Duodenal mucosa (tissue), 2 donors: ENCODE data around the gene TMEM204.

ENCODE experiments used
- H3K27ac ChIP-seq: one replicate; pipeline ENCODE4 v1.7.0; 2013; ENCODE audit warnings: low read depth, low read length
- H3K27me3 ChIP-seq, 2 donors: one replicate each; pipeline ENCODE4 v1.7.0; 2013; ENCODE audit warnings: low read length in 2 of 2, control low read depth in 1 of 2; ENCODE audit not compliant: insufficient read depth in 2 of 2, control insufficient read depth in 1 of 2
- H3K36me3 ChIP-seq, 2 donors: one replicate each; pipeline ENCODE4 v1.7.0; 2013; ENCODE audit warnings: low read length in 2 of 2, control low read depth in 1 of 2; ENCODE audit not compliant: insufficient read depth in 2 of 2, control insufficient read depth in 1 of 2
- H3K4me1 ChIP-seq, 2 donors: one replicate each; pipeline ENCODE4 v1.7.0; 2013; ENCODE audit warnings: low read length in 2 of 2, control low read depth in 1 of 2; ENCODE audit not compliant: insufficient read depth in 2 of 2, control insufficient read depth in 1 of 2
- H3K4me3 ChIP-seq, 2 donors: one replicate each; pipeline ENCODE4 v1.7.0; 2013; ENCODE audit warnings: low read length in 2 of 2, low read depth in 1 of 2
- H3K9ac ChIP-seq, 2 donors: one replicate each; pipeline ENCODE4 v1.7.0; 2013; ENCODE audit warnings: low read length in 2 of 2, low read depth in 1 of 2
- H3K9me3 ChIP-seq, 2 donors: one replicate each; pipeline ENCODE4 v1.7.0; 2013; ENCODE audit warnings: low read length in 2 of 2, control low read depth in 1 of 2; ENCODE audit not compliant: control insufficient read depth in 1 of 2

Gene TMEM204

DNA sequence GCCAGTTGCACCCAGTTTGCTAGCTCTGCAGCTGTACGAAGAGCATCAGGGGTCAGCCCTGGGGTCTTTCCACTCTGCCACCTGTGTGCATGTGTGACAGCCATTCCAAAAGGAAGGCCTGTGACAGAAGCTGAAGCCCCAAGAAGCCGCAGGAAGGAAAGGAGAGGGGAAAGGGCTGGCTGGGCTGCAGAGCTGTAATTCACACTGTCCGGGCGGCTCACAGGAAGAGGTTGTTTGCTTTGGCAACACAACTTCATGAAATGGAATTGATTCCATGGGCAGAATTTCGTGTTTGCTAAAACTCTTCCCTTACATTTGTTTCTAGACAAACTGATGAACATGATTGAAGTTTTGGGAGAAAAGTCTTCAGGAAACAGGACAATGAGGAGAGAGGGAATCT lies 14.8 kb downstream of the TMEM204 start:
- H3K9me3 ChIP-seq, result no peaks in the 10 kb centered on the region
- no peak overlapping the region for H3K9ac ChIP-seq
- H3K4me1 ChIP-seq, result peaks cover 13 to 36% of the 10 kb centered on the region in 2 donors
- H3K36me3 ChIP-seq, result peaks cover 0 to 5% of the 10 kb centered on the region in 2 donors
- no peak overlapping the region for H3K4me3 ChIP-seq
- H3K27me3 ChIP-seq, result no peaks in the 10 kb centered on the region
- peak overlapping the region; percentile 1 for H3K27ac ChIP-seq

DNA sequence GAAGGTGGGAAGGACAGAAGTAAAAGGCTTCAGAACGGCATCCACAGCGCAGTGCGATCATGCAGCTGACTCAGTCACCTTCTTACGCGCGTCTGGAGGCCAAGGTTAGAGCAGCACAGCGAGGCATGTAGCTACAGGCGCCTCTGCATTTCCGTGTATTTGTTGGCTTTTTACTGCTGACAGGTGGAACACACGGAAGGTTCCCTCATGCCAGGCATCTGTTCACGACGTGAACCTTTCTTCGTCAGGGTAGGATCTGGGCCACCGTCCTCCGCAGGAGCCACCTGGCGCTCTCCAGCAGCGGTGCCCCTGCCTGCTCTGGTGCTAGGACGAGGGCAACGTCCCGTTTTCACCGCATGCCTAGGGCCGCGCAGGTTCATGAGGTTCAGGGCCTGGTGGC lies 15.3 kb downstream of the TMEM204 start:
- Histone ChIP-seq H3K27ac (no peak overlapping the region), H3K36me3 (peaks cover 0 to 5% of the 10 kb centered on the region in 2 donors), H3K4me3 (no peak overlapping the region), H3K9me3 (no peaks in the 10 kb centered on the region), H3K4me1 (peaks cover 12 to 32% of the 10 kb centered on the region in 2 donors), H3K9ac (no peak overlapping the region), H3K27me3 (no peaks in the 10 kb centered on the region)

DNA sequence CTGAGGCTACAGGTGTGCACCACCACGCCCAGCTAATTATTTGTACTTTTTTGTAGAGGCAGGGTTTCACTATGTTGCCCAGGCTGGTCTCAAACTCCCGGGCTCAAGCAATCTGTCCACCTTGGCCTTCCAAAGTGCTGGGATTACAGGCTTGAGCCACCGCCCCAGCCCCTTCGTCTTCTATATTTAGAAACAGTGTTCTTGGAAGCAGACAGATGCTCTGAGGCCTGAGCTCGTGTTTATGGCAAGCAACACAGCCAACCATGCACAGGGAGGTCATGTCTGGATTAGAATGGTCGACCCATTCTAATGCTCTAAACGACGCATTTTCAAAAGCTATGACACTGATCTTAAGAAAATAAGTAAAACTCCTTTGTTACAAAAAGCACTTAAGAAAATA lies 16.6 kb downstream of the TMEM204 start:
- no peak overlapping the region for H3K9ac ChIP-seq
- no peaks in the 10 kb centered on the region for H3K27me3 ChIP-seq
- H3K4me3 ChIP-seq, result no peak overlapping the region
- peaks cover 0 to 11% of the 10 kb centered on the region in 2 donors for H3K36me3 ChIP-seq
- no peak overlapping the region for H3K27ac ChIP-seq
- peaks cover 10 to 30% of the 10 kb centered on the region in 2 donors for H3K4me1 ChIP-seq
- no peaks in the 10 kb centered on the region for H3K9me3 ChIP-seq

DNA sequence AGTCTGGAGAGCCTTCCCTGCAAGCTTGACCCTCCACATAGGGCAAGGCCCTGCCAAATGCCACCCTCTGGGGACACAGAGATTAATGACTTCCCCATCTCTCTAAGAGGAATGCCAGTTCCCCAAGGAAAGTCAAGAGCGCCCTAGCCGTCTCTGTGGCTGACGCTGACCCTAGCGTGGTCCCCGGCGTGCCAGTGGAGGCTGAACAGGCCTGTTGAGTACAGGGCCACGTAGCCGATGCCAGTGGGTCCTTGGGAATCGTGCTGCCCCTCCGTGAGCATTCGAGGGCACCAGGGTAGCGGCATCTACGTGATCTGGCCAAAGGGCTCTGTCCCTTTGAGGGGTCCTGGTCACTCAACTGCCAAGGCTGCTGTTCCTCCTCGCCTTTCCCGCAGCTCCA lies 17.2 kb downstream of the TMEM204 start:
- peaks cover 0 to 12% of the 10 kb centered on the region in 2 donors for H3K36me3 ChIP-seq
- H3K9me3 ChIP-seq, result no peaks in the 10 kb centered on the region
- H3K27me3 ChIP-seq, result no peaks in the 10 kb centered on the region
- H3K9ac ChIP-seq, result no peak overlapping the region
- H3K4me1 ChIP-seq, result peaks cover 6 to 23% of the 10 kb centered on the region in 2 donors
- no peak overlapping the region for H3K27ac ChIP-seq
- H3K4me3 ChIP-seq, result no peak overlapping the region

DNA sequence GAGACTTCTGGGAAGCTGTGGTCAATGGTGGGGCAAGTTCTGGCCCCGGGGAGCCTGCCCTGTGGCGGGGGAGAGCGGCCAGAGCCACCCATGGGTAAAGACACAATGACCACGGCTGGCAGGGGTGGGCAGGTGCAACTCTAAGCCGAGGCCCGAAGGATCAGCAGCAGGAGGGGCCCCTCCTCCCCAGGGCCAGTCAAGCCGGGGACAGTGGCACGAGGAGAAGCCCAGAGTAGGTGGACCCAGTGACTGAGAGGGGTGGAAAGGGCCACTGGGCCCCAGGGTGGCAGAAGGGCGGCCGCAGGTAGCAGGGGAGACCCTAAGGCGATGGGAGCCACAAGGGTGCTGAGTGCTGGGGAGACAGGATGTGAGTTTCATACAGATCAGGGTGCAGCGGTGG lies 17.7 kb downstream of the TMEM204 start:
- H3K4me1 ChIP-seq, result peaks cover under 1 to 19% of the 10 kb centered on the region in 2 donors
- no peak overlapping the region for H3K4me3 ChIP-seq
- no peaks in the 10 kb centered on the region for H3K9me3 ChIP-seq
- no peak overlapping the region for H3K27ac ChIP-seq
- peaks cover 0 to 12% of the 10 kb centered on the region in 2 donors for H3K36me3 ChIP-seq
- H3K9ac ChIP-seq, result no peak overlapping the region
- no peaks in the 10 kb centered on the region for H3K27me3 ChIP-seq

DNA sequence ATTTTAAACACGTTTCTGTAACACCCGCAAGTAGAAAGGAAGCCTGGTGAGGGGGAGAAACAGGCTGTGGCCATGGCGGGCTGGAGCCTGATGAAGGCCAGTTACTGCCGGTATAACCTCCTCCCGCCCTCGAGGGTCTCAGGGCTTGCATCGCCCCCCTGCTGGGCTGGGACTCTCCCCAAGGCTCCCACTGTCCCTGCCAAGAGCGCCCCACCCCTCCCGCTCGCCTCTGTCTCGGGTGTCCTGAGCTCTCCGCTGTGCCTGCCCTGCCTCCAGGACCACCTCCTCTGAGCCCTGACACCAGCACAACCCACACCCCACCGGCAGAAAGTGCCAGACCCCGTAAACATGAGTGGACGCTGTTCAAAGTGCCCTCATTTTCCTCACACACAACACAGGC lies 18.7 kb downstream of the TMEM204 start:
- no peaks in the 10 kb centered on the region for H3K27me3 ChIP-seq
- no peaks in the 10 kb centered on the region for H3K9me3 ChIP-seq
- H3K4me3 ChIP-seq, result no peak overlapping the region
- H3K9ac ChIP-seq, result no peak overlapping the region
- no peak overlapping the region for H3K27ac ChIP-seq
- H3K36me3 ChIP-seq, result peaks cover 0 to 12% of the 10 kb centered on the region in 2 donors
- peaks cover 0 to 15% of the 10 kb centered on the region in 2 donors for H3K4me1 ChIP-seq

DNA sequence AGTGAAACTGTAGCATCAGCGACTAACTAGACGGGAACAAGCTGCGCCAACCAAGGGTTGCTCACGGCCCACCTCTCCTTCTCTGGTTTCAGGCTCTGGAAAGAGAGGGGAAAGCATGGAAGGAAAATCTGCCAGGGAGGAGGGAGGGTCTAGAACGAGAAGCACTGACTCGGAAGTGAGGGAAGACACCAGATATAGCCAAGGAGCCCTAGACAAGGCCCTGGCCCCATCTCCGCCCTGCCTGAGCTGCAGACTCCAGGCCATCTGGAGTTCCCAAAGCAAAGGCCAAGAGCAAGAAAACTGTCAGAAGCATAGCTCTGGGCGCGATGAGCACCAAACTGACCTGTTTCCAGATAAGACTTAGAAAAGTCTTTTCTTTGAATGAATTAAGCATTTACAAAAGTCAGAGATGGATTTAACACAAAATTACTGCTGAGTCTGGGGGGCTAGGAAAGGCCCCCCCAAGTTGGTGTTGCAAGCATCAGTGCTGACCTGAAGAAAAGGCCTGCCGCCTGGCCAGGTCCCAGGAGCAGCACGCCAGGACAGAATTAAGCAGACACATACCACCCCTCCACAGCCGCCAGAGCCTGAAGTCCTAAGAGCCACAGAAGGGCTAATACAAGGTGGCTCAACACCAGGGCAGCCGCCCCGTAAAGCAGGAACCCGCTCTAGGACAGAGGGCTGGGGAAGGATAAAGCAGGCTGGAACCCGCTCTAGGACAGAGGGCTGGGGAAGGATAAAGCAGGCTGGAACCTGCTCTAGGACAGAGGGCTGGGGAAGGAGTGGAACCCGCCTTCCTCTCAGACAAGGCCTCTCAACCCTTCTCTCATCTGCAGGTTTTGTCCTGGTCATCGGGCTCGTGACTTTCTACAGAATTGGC lies 20.7 kb downstream of the TMEM204 start:
- Histone ChIP-seq H3K27ac (no peak overlapping the region), H3K4me1 (peaks cover 0 to 3% of the 10 kb centered on the region in 2 donors), H3K4me3 (no peak overlapping the region), H3K9me3 (no peaks in the 10 kb centered on the region), H3K36me3 (peaks cover 5 to 14% of the 10 kb centered on the region in 2 donors), H3K9ac (no peak overlapping the region), H3K27me3 (no peaks in the 10 kb centered on the region)

DNA sequence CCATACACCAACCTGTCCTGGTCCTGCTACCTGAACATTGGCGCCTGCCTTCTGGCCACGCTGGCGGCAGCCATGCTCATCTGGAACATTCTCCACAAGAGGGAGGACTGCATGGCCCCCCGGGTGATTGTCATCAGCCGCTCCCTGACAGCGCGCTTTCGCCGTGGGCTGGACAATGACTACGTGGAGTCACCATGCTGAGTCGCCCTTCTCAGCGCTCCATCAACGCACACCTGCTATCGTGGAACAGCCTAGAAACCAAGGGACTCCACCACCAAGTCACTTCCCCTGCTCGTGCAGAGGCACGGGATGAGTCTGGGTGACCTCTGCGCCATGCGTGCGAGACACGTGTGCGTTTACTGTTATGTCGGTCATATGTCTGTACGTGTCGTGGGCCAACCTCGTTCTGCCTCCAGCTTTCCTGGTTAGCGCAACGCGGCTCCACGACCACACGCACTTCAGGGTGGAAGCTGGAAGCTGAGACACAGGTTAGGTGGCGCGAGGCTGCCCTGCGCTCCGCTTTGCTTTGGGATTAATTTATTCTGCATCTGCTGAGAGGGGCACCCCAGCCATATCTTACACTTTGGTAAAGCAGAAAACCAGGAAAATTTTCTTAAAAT lies 21.5 kb downstream of the TMEM204 start:
- Histone ChIP-seq H3K4me1 (peaks cover 0 to 7% of the 10 kb centered on the region in 2 donors), H3K36me3 (peaks cover 5 to 14% of the 10 kb centered on the region in 2 donors), H3K9ac (no peak overlapping the region), H3K4me3 (no peak overlapping the region), H3K9me3 (no peaks in the 10 kb centered on the region), H3K27ac (no peak overlapping the region), H3K27me3 (no peaks in the 10 kb centered on the region)

DNA sequence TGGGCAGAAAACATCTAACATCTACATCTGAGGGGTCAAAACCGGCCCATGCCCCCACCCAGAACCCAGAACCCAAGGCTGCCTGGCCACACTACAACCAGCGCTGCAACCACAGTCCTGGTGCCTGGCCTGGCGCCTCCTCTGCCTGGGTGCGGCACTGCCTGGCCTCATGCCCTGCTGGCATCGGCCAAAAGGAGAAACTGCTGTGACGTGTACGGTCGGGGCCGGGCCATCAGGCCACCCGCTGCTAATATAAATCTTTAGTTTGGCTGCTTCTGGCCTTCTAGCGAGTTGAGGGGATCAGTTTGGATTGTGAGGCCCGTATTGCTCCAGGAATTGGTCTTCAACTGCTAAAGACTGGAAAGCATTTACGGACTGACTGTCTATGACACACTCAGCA lies 22.8 kb downstream of the TMEM204 start:
- Histone ChIP-seq H3K27me3 (no peaks in the 10 kb centered on the region), H3K36me3 (peaks cover 8 to 14% of the 10 kb centered on the region in 2 donors), H3K9me3 (no peaks in the 10 kb centered on the region), H3K9ac (no peak overlapping the region), H3K27ac (no peak overlapping the region), H3K4me1 (peaks cover 0 to 11% of the 10 kb centered on the region in 2 donors), H3K4me3 (no peak overlapping the region)

DNA sequence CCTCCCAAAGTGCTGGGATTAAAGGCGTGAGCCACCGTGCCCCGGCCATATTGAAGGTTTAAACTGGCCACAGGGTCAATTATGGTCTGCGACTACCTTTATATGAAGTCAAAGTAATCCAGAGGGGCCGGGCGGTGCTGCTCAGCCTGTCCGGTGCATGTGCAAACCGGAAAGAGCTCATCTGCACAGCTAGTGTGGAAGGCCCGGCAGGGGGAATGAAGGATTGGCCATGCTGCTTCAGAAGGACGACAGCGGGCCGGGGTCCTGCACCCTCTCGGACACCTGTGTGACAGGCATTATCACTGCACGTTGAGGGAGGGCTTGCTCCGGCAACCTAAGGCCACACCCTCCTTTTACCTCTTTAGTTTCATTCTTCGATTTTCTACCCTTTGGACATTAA lies 23.6 kb downstream of the TMEM204 start:
- peaks cover 16 to 20% of the 10 kb centered on the region in 2 donors for H3K36me3 ChIP-seq
- H3K27ac ChIP-seq, result no peak overlapping the region

More for the DNA sequence above, 23.6 kb downstream of the TMEM204 start:
- Histone ChIP-seq H3K4me3 (no peak overlapping the region), H3K9me3 (no peaks in the 10 kb centered on the region), H3K27me3 (no peaks in the 10 kb centered on the region), H3K4me1 (peaks cover 0 to 11% of the 10 kb centered on the region in 2 donors), H3K9ac (no peak overlapping the region)
